HCT116 (cell line): ENCODE data around the gene ZNF226.

Experiments used
- ATF3 ChIP-seq: IDR thresholded peaks from 2 replicates; pipeline ENCODE4 v1.6.1; 2012
- CTCF ChIP-seq, 3 experiments: fragments of 200-600 bp in 1 of 3; sonication (generic) in 1 of 3; IDR thresholded peaks in 2 of 3; conservative IDR thresholded peaks in 1 of 3; 2 replicates each; pipeline ENCODE4 v1.5.1; 2012 to 2017; ENCODE audit warnings: low read depth in 2 of 3, low read length in 2 of 3, antibody characterized with exemption in 1 of 3, borderline replicate concordance in 1 of 3, control low read depth in 1 of 3, mild to moderate bottlenecking in 1 of 3, mixed read lengths in 1 of 3, mixed run types in 1 of 3, moderate library complexity in 1 of 3; ENCODE audit not compliant: insufficient read depth in 1 of 3
- EGR1 ChIP-seq: IDR thresholded peaks from 2 replicates; pipeline ENCODE4 v1.6.1; 2012; ENCODE audit warnings: low read depth
- ELF1 ChIP-seq: IDR thresholded peaks from 2 replicates; pipeline ENCODE4 v1.6.1; 2012; ENCODE audit warnings: low read depth, borderline replicate concordance
- EZH2 ChIP-seq: fragments of 200-600 bp; sonication (generic); IDR thresholded peaks from 2 replicates; pipeline ENCODE4 v1.6.1; 2017; ENCODE audit warnings: antibody characterized with exemption, mixed run types
- EZH2phosphoT487 ChIP-seq: fragments of 200-600 bp; IDR thresholded peaks from 2 replicates; pipeline ENCODE4 v1.6.1; 2018; ENCODE audit warnings: antibody characterized with exemption, borderline replicate concordance
- MAX ChIP-seq: IDR thresholded peaks from 2 replicates; pipeline ENCODE4 v1.6.1; 2012
- POLR2A ChIP-seq: IDR thresholded peaks from 2 replicates; pipeline ENCODE4 v1.7.0; 2011; ENCODE audit warnings: borderline replicate concordance; ENCODE audit not compliant: insufficient read depth, insufficient read length; ENCODE audit errors: extremely low read depth
- POLR2AphosphoS5 ChIP-seq: IDR thresholded peaks from 2 replicates; pipeline ENCODE4 v1.6.1; 2011; ENCODE audit warnings: mild to moderate bottlenecking, low read depth, low read length, moderate library complexity
- RAD21 ChIP-seq: IDR thresholded peaks from 2 replicates; pipeline ENCODE4 v1.6.1; 2012; ENCODE audit warnings: low read depth, mild to moderate bottlenecking
- REST ChIP-seq: IDR thresholded peaks from 2 replicates; pipeline ENCODE4 v1.6.1; 2012; ENCODE audit warnings: low read depth
- SP1 ChIP-seq: IDR thresholded peaks from 2 replicates; pipeline ENCODE4 v1.6.1; 2012; ENCODE audit warnings: low read depth
- SRF ChIP-seq: IDR thresholded peaks from 2 replicates; pipeline ENCODE4 v1.6.1; 2012; ENCODE audit warnings: low read depth
- ZFX ChIP-seq: fragments of 450-650 bp; IDR thresholded peaks from 2 replicates; pipeline ENCODE4 v1.6.1; 2017

- no peak for TF ChIP-seq EZH2
- TF ChIP-seq CTCF (IDR thresholded peaks at IDR 0.05 in 2 of 3, conservative IDR thresholded peaks at IDR 0.05 in 1 of 3; ENCODE audit: borderline replicate concordance in 1 of 3, insufficient read depth in 1 of 3, low read depth in 2 of 3, low read length in 2 of 3): no peak
- TF ChIP-seq POLR2A: no peak
- TF ChIP-seq SP1: no peak
- TF ChIP-seq ATF3: no peak
- no peak for TF ChIP-seq EGR1
- TF ChIP-seq POLR2AphosphoS5: no peak
- no peak for TF ChIP-seq SRF
- TF ChIP-seq RAD21: no peak
- no peak for TF ChIP-seq MAX
- TF ChIP-seq REST: no peak
- TF ChIP-seq ZFX: no peak
- no peak for TF ChIP-seq EZH2phosphoT487
- TF ChIP-seq ELF1: no peak
These were observed 8.4 kb upstream of the ZNF226 start for GRCh38 chr19:44156475-44156874.
